HepG2 (cell line): ENCODE data around the gene TNFRSF6B. TPM values are rescaled to one million over a fixed set of nuclear protein-coding genes. Genes with fewer than 3 reads are reported as not detected.

Source experiments
- FOSL1 ChIP-seq: sonication (generic); formaldehyde crosslinking; IDR thresholded peaks from 2 replicates; pipeline ENCODE4 v1.9.0; 2021; ENCODE audit warnings: missing genetic modification reagents, borderline replicate concordance
- IKZF4 ChIP-seq: sonication (generic); formaldehyde crosslinking; IDR thresholded peaks from 2 replicates; pipeline ENCODE4 v1.5.1; 2020; ENCODE audit warnings: borderline replicate concordance, mild to moderate bottlenecking, low read depth, missing genetic modification reagents; ENCODE audit errors: not compliant biosample characterization
- KMT2B ChIP-seq: IDR thresholded peaks from 2 replicates; pipeline ENCODE4 v1.6.1; 2016; ENCODE audit warnings: missing genetic modification reagents, missing compliant biosample characterization
- MYPOP ChIP-seq: sonication (generic); formaldehyde crosslinking; IDR thresholded peaks from 2 replicates; pipeline ENCODE4 v1.8.1; 2023; ENCODE audit warnings: mild to moderate bottlenecking, moderate library complexity, missing genetic modification reagents
- SMAD3 ChIP-seq: sonication (generic); formaldehyde crosslinking; IDR thresholded peaks from 2 replicates; pipeline ENCODE4 v1.4.0; 2020; ENCODE audit warnings: missing genetic modification reagents
- STAT6 ChIP-seq: sonication (generic); formaldehyde crosslinking; IDR thresholded peaks from 2 replicates; pipeline ENCODE4 v1.4.0; 2020; ENCODE audit warnings: missing genetic modification reagents, mild to moderate bottlenecking, borderline replicate concordance
- TRIM24 ChIP-seq: sonication (generic); formaldehyde crosslinking; IDR thresholded peaks from 2 replicates; pipeline ENCODE4 v1.8.0; 2022; ENCODE audit warnings: mild to moderate bottlenecking, missing genetic modification reagents
- ZFYVE20 ChIP-seq: sonication (generic); formaldehyde crosslinking; IDR thresholded peaks from 2 replicates; pipeline ENCODE4 v1.8.0; 2023; ENCODE audit warnings: low read depth, mild to moderate bottlenecking, moderate library complexity, missing genetic modification reagents, borderline replicate concordance
- ZNF33A ChIP-seq: sonication (generic); formaldehyde crosslinking; IDR thresholded peaks from 2 replicates; pipeline ENCODE4 v1.5.1; 2020; ENCODE audit warnings: missing genetic modification reagents, mild to moderate bottlenecking, moderate library complexity, borderline replicate concordance
- ZNF691 ChIP-seq: sonication (generic); formaldehyde crosslinking; IDR thresholded peaks from 2 replicates; pipeline ENCODE4 v1.4.0; 2020; ENCODE audit warnings: missing genetic modification reagents, low read depth, mild to moderate bottlenecking, borderline replicate concordance
- polyA plus RNA-seq, 8 experiments: library from polyadenylated mRNA; depleted of rRNA in 3 of 8; stranded (reverse) in 7 of 8; unstranded in 1 of 8; fragments of >200 nt; fragmentation: Illumina TruSeq in 4 of 8; extraction: Trizol in 4 of 8; gene quantifications; 2 replicates each; pipeline versions ENCODE4 v1.2.1 to v1.2.3, GENCODE V29; 2011 to 2016; ENCODE audit warnings: low read depth in 4 of 8, missing spikeins in 1 of 8, mixed read lengths in 1 of 8; ENCODE audit not compliant: insufficient read depth in 1 of 8
- total RNA-seq, 5 experiments: library from RNA; depleted of rRNA; stranded (reverse); fragments of >200 nt; fragmentation: Illumina TruSeq; extraction: Trizol; gene quantifications; 2 replicates each; pipeline ENCODE4 v1.2.3, GENCODE V29; 2016; ENCODE audit warnings: low read depth in 1 of 5
- TF ChIP-seq, protein P1 (sequence below): sonication (generic); formaldehyde crosslinking; IDR thresholded peaks from 2 replicates; pipeline ENCODE4; 2020; ENCODE audit warnings: missing genetic modification reagents, mild to moderate bottlenecking, borderline replicate concordance
- TF ChIP-seq, protein P2 (sequence below): sonication (generic); formaldehyde crosslinking; IDR thresholded peaks from 2 replicates; pipeline ENCODE4 v1.9.0; 2022; ENCODE audit warnings: low read depth, missing genetic modification reagents
- TF ChIP-seq, protein P3 (sequence below): sonication (generic); formaldehyde crosslinking; IDR thresholded peaks from 2 replicates; pipeline ENCODE4 v1.4.0; 2020; ENCODE audit warnings: mild to moderate bottlenecking, missing genetic modification reagents
- TF ChIP-seq, protein P4 (sequence below): sonication (generic); formaldehyde crosslinking; IDR thresholded peaks from 2 replicates; pipeline ENCODE4 v1.5.0; 2020; ENCODE audit warnings: mild to moderate bottlenecking, missing genetic modification reagents, borderline replicate concordance

TNFRSF6B gene
- total and polyA plus RNA-seq, 2 of the 13 experiments (the other 11 are each of a cell fraction or from before 2014, with no cell fraction given), result 0.24 TPM; not detected in 1

DNA sequence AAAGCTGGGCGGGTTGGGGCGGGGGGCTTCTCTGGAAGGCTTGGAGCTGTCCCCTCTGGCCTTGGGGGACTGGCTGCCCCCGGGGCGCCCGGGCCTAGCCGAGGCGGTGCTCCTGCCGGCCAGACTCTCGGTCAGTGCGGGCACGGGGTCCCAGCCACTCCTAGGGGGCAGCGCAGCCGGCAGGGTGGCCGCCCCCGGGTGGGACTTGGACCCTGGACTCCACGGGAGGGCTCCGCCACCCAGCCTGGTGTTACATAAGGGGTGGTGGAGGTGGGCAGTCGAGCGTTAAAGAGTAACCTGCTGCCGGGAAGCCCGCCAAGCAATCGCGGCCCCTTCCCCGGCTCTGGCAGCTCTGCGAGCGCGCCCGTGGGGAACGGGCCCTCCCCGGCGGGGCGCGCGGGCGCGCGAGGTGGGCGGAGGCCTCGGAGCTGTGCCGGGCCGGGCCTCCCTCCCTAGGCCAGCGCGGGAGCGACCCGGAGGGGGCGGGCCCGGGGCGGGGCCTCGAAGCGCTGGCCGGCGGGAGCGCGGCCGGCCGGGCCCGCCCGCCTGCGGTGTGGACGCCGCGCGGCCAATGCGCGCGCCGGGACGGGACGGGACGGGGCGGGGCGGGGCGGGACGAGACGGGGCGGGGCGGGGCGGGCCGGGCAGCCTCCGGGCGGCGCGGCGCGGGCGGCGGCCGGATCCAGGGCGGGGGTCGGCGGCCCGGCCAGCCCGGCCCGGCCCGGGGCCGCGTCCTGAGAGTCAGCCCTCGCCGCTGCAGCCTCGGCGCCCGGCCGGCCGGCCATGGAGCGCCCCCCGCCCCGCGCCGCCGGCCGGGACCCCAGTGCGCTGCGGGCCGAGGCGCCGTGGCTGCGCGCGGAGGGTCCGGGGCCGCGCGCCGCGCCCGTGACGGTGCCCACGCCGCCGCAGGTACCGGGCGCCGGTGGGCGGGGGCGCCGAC, 42.9 kb downstream of the TNFRSF6B start, which contains the start of gene SLC2A4RG (continued):
- TF ChIP-seq, protein P1, sequence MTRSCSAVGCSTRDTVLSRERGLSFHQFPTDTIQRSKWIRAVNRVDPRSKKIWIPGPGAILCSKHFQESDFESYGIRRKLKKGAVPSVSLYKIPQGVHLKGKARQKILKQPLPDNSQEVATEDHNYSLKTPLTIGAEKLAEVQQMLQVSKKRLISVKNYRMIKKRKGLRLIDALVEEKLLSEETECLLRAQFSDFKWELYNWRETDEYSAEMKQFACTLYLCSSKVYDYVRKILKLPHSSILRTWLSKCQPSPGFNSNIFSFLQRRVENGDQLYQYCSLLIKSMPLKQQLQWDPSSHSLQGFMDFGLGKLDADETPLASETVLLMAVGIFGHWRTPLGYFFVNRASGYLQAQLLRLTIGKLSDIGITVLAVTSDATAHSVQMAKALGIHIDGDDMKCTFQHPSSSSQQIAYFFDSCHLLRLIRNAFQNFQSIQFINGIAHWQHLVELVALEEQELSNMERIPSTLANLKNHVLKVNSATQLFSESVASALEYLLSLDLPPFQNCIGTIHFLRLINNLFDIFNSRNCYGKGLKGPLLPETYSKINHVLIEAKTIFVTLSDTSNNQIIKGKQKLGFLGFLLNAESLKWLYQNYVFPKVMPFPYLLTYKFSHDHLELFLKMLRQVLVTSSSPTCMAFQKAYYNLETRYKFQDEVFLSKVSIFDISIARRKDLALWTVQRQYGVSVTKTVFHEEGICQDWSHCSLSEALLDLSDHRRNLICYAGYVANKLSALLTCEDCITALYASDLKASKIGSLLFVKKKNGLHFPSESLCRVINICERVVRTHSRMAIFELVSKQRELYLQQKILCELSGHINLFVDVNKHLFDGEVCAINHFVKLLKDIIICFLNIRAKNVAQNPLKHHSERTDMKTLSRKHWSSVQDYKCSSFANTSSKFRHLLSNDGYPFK (CRISPR knock-in tag), result no peak
- peak; percentile 45; the same call in 1 of the 2 replicates for TF ChIP-seq FOSL1 (CRISPR knock-in tag)
- TF ChIP-seq KMT2B, result no peak; the same call in 1 of the 2 replicates
- TF ChIP-seq, protein P2, sequence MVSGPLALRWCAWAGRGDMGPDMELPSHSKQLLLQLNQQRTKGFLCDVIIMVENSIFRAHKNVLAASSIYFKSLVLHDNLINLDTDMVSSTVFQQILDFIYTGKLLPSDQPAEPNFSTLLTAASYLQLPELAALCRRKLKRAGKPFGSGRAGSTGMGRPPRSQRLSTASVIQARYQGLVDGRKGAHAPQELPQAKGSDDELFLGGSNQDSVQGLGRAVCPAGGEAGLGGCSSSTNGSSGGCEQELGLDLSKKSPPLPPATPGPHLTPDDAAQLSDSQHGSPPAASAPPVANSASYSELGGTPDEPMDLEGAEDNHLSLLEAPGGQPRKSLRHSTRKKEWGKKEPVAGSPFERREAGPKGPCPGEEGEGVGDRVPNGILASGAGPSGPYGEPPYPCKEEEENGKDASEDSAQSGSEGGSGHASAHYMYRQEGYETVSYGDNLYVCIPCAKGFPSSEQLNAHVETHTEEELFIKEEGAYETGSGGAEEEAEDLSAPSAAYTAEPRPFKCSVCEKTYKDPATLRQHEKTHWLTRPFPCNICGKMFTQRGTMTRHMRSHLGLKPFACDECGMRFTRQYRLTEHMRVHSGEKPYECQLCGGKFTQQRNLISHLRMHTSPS (CRISPR knock-in tag), result peak; percentile 94
- TF ChIP-seq, protein P3, sequence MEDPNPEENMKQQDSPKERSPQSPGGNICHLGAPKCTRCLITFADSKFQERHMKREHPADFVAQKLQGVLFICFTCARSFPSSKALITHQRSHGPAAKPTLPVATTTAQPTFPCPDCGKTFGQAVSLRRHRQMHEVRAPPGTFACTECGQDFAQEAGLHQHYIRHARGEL (CRISPR knock-in tag), result no peak
- no peak for TF ChIP-seq TRIM24 (CRISPR knock-in tag)
- TF ChIP-seq, protein P4, sequence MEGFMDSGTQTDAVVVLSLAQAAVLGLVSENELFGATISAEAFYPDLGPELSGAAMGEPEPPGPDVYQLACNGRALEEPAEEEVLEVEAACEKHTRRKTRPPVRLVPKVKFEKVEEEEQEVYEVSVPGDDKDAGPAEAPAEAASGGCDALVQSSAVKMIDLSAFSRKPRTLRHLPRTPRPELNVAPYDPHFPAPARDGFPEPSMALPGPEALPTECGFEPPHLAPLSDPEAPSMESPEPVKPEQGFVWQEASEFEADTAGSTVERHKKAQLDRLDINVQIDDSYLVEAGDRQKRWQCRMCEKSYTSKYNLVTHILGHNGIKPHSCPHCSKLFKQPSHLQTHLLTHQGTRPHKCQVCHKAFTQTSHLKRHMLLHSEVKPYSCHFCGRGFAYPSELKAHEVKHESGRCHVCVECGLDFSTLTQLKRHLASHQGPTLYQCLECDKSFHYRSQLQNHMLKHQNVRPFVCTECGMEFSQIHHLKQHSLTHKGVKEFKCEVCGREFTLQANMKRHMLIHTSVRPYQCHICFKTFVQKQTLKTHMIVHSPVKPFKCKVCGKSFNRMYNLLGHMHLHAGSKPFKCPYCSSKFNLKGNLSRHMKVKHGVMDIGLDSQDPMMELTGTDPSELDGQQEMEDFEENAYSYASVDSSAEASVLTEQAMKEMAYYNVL (CRISPR knock-in tag), result peak; percentile 30; the same call in 1 of the 2 replicates
- no peak for TF ChIP-seq IKZF4 (CRISPR knock-in tag)
- TF ChIP-seq ZFYVE20 (CRISPR knock-in tag), result no peak
- no peak; the same call in 1 of the 2 replicates for TF ChIP-seq STAT6 (CRISPR knock-in tag)
- no peak for TF ChIP-seq ZNF33A (CRISPR knock-in tag)
- peak; percentile 75; the same call in 1 of the 2 replicates for TF ChIP-seq MYPOP
- no peak for TF ChIP-seq ZNF691 (CRISPR knock-in tag)
- peak; percentile 88 for TF ChIP-seq SMAD3 (CRISPR knock-in tag)
